Ammon's horn (tissue), 1 donor: Measurements from ENCODE around the gene PNPLA1.

Source experiments
- DNase-seq: peaks from one replicate; pipeline ENCODE4 v3.0.0-alpha.2; 2016; ENCODE audit warnings: low spot score

The PNPLA1 gene

GRCh38 chr6:36317623-36318022 is 47.8 kb downstream of the PNPLA1 start:
- DNase-seq: no peak

- no peak for DNase-seq
These were observed 49.0 kb downstream of the PNPLA1 start for GRCh38 chr6:36318690-36319435.

GRCh38 chr6:36319436-36319762 is 49.5 kb downstream of the PNPLA1 start:
- DNase-seq: no peak

GRCh38 chr6:36319821-36320220 is 50.0 kb downstream of the PNPLA1 start:
- DNase-seq: no peak

GRCh38 chr6:36320475-36320874 is 50.6 kb downstream of the PNPLA1 start:
- no peak for DNase-seq

GRCh38 chr6:36322591-36322990 is 52.7 kb downstream of the PNPLA1 start:
- no peak for DNase-seq

- DNase-seq: no peak
These were observed 53.2 kb downstream of the PNPLA1 start for GRCh38 chr6:36323062-36323461.

GRCh38 chr6:36324191-36324590 is 54.3 kb downstream of the PNPLA1 start:
- DNase-seq: no peak

GRCh38 chr6:36324715-36325114 is 54.9 kb downstream of the PNPLA1 start:
- no peak for DNase-seq

GRCh38 chr6:36326356-36326995 is 56.6 kb downstream of the PNPLA1 start:
- peak; percentile 25 for DNase-seq

- peak; percentile 10 for DNase-seq
These were observed 57.5 kb downstream of the PNPLA1 start for GRCh38 chr6:36327226-36327918.

GRCh38 chr6:36327919-36328236 is 58.0 kb downstream of the PNPLA1 start:
- no peak for DNase-seq

GRCh38 chr6:36328600-36328999 is 58.7 kb downstream of the PNPLA1 start:
- no peak for DNase-seq

GRCh38 chr6:36329798-36330291 is 60.0 kb downstream of the PNPLA1 start:
- no peak for DNase-seq

GRCh38 chr6:36330366-36330765 is 60.5 kb downstream of the PNPLA1 start:
- no peak for DNase-seq

GRCh38 chr6:36331381-36331780 is 61.5 kb downstream of the PNPLA1 start:
- DNase-seq: no peak

- peak; percentile 45 for DNase-seq
These were observed 63.5 kb downstream of the PNPLA1 start for GRCh38 chr6:36333171-36333895.

- peak; percentile 79 for DNase-seq
These were observed 64.3 kb downstream of the PNPLA1 start for GRCh38 chr6:36333931-36334725.

- DNase-seq: no peak
These were observed 65.1 kb downstream of the PNPLA1 start for GRCh38 chr6:36334832-36335459.

- DNase-seq: no peak
These were observed 65.8 kb downstream of the PNPLA1 start for GRCh38 chr6:36335465-36336207.
